Adrenal gland (tissue), 12 donors: ENCODE results near the gene AMOT. TPM values are rescaled to one million over a fixed set of nuclear protein-coding genes. Genes with fewer than 3 reads are reported as not detected.

ENCODE experiments used
- DNase-seq, 7 donors: peaks; one replicate each; pipeline ENCODE4 v3.0.0-alpha.2; 2019 to 2020
- H3K27ac ChIP-seq, 5 donors: fragments of 200-600 bp; sonication (generic) in 4 of 5; 1 replicate in 3 of 5; 2 replicates in 2 of 5; pipeline versions ENCODE4 v1.5.1 to v1.8.0; 2016 to 2020; ENCODE audit warnings: mild to moderate bottlenecking in 1 of 5
- H3K27me3 ChIP-seq: fragments of 200-600 bp; 2 replicates; pipeline ENCODE4 v1.8.0; 2021
- H3K36me3 ChIP-seq, 2 donors: fragments of 200-600 bp; replicated peaks in 1 of 2; 1 replicate in 1 of 2; 2 replicates in 1 of 2; pipeline versions ENCODE4 v1.5.1 to v1.8.0; 2018 to 2022
- H3K4me1 ChIP-seq, 2 donors: fragments of 200-600 bp; replicated peaks in 1 of 2; 1 replicate in 1 of 2; 2 replicates in 1 of 2; pipeline versions ENCODE4 v1.5.1 to v1.8.0; 2018 to 2021
- H3K4me3 ChIP-seq, 4 donors: fragments of 200-600 bp; sonication (generic) in 3 of 4; one replicate each; pipeline ENCODE4 v1.5.1; 2016 to 2018
- H3K9me3 ChIP-seq, 3 donors: fragments of 200-600 bp; sonication (generic) in 1 of 3; replicated peaks in 1 of 3; 1 replicate in 2 of 3; 2 replicates in 1 of 3; pipeline versions ENCODE4 v1.5.1 to v1.8.0; 2016 to 2021
- POLR2A ChIP-seq, 2 donors: fragments of 450-650 bp; IDR thresholded peaks; one replicate each; pipeline ENCODE4 v1.6.1; 2017; ENCODE audit warnings: antibody characterized with exemption in 2 of 2, mild to moderate bottlenecking in 2 of 2, moderate library complexity in 1 of 2
- WGBS, 4 donors: extraction: QIAGEN DNeasy Blood & Tissue Kit in 2 of 4; methylation state at CpG; one replicate each; pipeline versions ENCODE4 v1.1.5 to v1.1.7; 2013 to 2017; 5-methylcytosine and 5-hydroxymethylcytosine counted together
- intact Hi-C, 2 donors: fragments of 100-400 bp; cut with DNase I; formaldehyde crosslinking; loops; one replicate each; pipeline versions ENCODE4 v1.14.1 to v1.15.0; 2022 to 2023
- polyA plus RNA-seq, 3 donors: library from polyadenylated mRNA; stranded (reverse); fragments of 200-250 nt in 2 of 3; fragments of 350-450 nt in 1 of 3; fragmentation: Illumina TruSeq in 1 of 3; extraction: RNeasy Lipid Tissue Mini Kit (QIAGEN cat#74804) in 1 of 3; gene quantifications; one replicate each; pipeline ENCODE4 v1.2.3, GENCODE V29; 2013 to 2014
- total RNA-seq, 9 donors: library from RNA; depleted of rRNA in 4 of 9; stranded (reverse); fragments of >200 nt in 4 of 9; fragments of 120-200 nt in 1 of 9; fragmentation: NEBNext Ultra II Directional in 1 of 9; extraction: Animal tissue kit (Norgen Biotek cat#: 25700) in 1 of 9; gene quantifications; one replicate each; pipeline versions ENCODE4 v1.1.0 to v1.2.4, GENCODE V29; 2013 to 2023
- TF ChIP-seq, protein P1 (sequence below), 6 experiments: fragments of 450-650 bp in 4 of 6; fragments of 200-600 bp in 2 of 6; sonication (generic) in 1 of 6; IDR thresholded peaks; 1 replicate in 5 of 6; 2 replicates in 1 of 6; pipeline versions ENCODE4 v1.5.1 to v1.8.0; 2016 to 2021; ENCODE audit warnings: antibody characterized with exemption in 6 of 6, mild to moderate bottlenecking in 2 of 6, moderate library complexity in 1 of 6
- donor health status: healthy with polysubstance abuse.
- donor health status: Bipolar disorder and iron deficiency.
- donor health status: DM: yes; HTN: yes; CAD: no.
- donor health status: DM: no; HTN: no; CAD: no.
- donor health status: DM: no; HTN: no; CAD: no.
- donor health status: DM: yes; HTN: yes; CAD: no.

Gene AMOT
- total and polyA plus RNA-seq, 12 donors: 0.61 to 11.7 (median 5.6) TPM

DNA sequence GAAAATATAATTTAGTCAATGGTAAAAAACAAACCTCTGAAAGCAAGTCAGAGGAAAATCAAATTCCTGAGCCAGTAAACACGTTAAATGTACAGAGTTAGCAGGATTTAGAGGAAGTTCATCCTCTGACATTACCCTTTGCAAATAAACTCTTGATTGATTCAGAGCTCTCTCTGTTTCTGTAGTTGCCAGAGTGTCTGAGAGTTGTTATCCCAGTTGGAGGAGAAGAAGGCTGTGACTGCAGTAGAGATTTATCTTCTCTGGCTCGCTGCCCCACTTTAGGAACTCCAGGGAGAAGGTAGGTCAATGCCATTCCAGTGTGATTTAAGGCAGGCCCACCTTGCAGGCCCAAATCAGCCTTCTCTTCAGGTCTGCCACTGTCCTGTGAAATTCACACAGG lies 6.2 kb upstream of the AMOT start:
- H3K4me1 ChIP-seq: no peaks in the 10 kb centered on the region
- DNase-seq: no peak
- 15 to 46% (median 25%) methylated on average over 2 of the region's 2 CpGs for WGBS, 4 donors
- H3K9me3 ChIP-seq: no peaks in the 10 kb centered on the region
- H3K27ac ChIP-seq: no peak overlapping the region
- no peak overlapping the region for H3K4me3 ChIP-seq
- intact Hi-C loops: no loop called here
- TF ChIP-seq, protein P1, sequence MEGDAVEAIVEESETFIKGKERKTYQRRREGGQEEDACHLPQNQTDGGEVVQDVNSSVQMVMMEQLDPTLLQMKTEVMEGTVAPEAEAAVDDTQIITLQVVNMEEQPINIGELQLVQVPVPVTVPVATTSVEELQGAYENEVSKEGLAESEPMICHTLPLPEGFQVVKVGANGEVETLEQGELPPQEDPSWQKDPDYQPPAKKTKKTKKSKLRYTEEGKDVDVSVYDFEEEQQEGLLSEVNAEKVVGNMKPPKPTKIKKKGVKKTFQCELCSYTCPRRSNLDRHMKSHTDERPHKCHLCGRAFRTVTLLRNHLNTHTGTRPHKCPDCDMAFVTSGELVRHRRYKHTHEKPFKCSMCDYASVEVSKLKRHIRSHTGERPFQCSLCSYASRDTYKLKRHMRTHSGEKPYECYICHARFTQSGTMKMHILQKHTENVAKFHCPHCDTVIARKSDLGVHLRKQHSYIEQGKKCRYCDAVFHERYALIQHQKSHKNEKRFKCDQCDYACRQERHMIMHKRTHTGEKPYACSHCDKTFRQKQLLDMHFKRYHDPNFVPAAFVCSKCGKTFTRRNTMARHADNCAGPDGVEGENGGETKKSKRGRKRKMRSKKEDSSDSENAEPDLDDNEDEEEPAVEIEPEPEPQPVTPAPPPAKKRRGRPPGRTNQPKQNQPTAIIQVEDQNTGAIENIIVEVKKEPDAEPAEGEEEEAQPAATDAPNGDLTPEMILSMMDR (IDR thresholded peaks at IDR 0.05): no peak
- no peak for TF ChIP-seq POLR2A (IDR thresholded peaks at IDR 0.05)
- H3K36me3 ChIP-seq: no peaks in the 10 kb centered on the region
- peaks cover 16% of the 10 kb centered on the region for H3K27me3 ChIP-seq

DNA sequence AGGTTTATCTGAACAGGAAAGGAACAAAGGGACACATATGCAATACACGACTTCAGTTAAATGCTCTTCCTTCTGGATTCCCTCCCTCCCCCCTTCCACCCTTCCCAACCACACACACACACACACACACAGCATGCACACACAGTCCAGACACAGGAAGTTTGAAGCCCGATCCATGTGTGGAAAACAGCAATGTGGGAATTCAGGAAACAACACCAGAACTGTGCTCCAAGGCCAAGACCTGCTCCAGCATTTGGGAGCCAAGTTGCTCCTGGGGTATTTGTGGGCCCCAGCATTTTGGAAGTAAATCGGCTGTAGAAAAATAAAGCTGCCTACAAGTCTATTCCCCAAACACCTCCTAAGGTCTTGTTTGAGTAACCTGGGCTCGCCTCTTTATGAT lies 5.6 kb upstream of the AMOT start:
- intact Hi-C loops: no loop called here
- Histone ChIP-seq H3K27ac (no peak overlapping the region), H3K9me3 (no peaks in the 10 kb centered on the region), H3K36me3 (no peaks in the 10 kb centered on the region), H3K27me3 (peaks cover 19% of the 10 kb centered on the region), H3K4me3 (no peak overlapping the region), H3K4me1 (no peaks in the 10 kb centered on the region)
- WGBS, 4 donors: 33 to 59% (median 48%) methylated on average over 1 to 4 of the region's 4 CpGs
- no peak for DNase-seq
- TF ChIP-seq POLR2A (IDR thresholded peaks at IDR 0.05): no peak
- TF ChIP-seq, protein P1 (IDR thresholded peaks at IDR 0.05): no peak

DNA sequence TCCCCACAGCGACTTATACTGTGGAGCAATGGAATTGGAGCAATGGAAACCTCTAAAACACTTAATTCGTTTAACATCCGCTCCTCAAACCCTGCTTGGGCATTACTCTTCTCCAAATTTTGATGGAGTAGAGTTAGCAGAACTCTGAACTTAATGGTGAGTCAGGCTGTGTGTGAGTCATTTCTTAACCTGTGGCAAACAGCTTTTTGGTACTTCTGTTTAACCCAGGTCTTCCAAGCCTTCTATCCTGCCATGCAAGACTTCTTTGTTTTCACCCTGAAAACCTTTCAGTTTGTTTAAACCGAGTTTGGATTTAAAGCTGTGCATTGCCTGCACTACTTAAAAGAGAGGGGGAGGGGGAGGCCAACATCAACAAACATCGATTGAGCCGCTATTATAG lies 3.6 kb upstream of the AMOT start:
- WGBS, 4 donors: 59 to 81% (median 74%) methylated on average over 6 of the region's 6 CpGs
- H3K4me1 ChIP-seq: no peaks in the 10 kb centered on the region
- intact Hi-C loops: no loop called here

DNA sequence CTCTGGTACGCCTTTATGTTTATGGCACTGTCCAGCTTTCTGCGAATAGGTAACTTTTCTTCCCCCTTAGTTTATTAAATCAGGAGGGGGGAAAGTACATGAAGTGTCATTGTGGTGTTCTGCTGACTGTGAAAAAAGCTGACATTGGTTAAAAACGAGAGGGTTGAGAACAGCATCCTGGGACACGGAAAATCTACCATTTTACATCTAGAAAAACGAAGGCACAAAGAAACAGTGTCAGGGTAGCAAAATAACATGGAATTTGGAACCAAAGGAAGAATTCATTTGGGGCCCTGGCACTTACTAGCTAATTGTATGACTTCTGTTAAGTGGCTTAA lies 1.2 kb upstream of the AMOT start:
- H3K36me3 ChIP-seq: no peaks in the 10 kb centered on the region
- intact Hi-C loops: no loop called here
- H3K27ac ChIP-seq: no peak overlapping the region
- peaks cover 18% of the 10 kb centered on the region for H3K27me3 ChIP-seq
- TF ChIP-seq, protein P1 (IDR thresholded peaks at IDR 0.05): no peak
- TF ChIP-seq POLR2A (IDR thresholded peaks at IDR 0.05): no peak
- no peaks in the 10 kb centered on the region for H3K9me3 ChIP-seq
- no peaks in the 10 kb centered on the region for H3K4me1 ChIP-seq
- peak overlapping the region in 1 of 4 donors; percentile 48 for H3K4me3 ChIP-seq
- no peak for DNase-seq
- WGBS, 4 donors: 34 to 43% (median 36%) methylated on average over 5 of the region's 5 CpGs

More for the DNA sequence above, 3.6 kb upstream of the AMOT start:
- Histone ChIP-seq H3K9me3 (no peaks in the 10 kb centered on the region), H3K36me3 (no peaks in the 10 kb centered on the region), H3K27me3 (peaks cover 23% of the 10 kb centered on the region), H3K4me3 (no peak overlapping the region), H3K27ac (no peak overlapping the region)
- no peak for DNase-seq
- no peak for TF ChIP-seq POLR2A (IDR thresholded peaks at IDR 0.05)
- TF ChIP-seq, protein P1 (IDR thresholded peaks at IDR 0.05): no peak
